HG03342 (cell line): ENCODE results near the gene PCSK6.
A peak's percentile ranks its signal among the peaks of the same experiment; 100 is the strongest.

Experiments
- ATAC-seq: cut with Tn5 transposase; IDR thresholded peaks from one replicate; pipeline ENCODE4 v1.9.1; 2021; ENCODE audit warnings: mild to moderate bottlenecking, moderate library complexity; ENCODE audit not compliant: unreplicated experiment

PCSK6 gene

DNA sequence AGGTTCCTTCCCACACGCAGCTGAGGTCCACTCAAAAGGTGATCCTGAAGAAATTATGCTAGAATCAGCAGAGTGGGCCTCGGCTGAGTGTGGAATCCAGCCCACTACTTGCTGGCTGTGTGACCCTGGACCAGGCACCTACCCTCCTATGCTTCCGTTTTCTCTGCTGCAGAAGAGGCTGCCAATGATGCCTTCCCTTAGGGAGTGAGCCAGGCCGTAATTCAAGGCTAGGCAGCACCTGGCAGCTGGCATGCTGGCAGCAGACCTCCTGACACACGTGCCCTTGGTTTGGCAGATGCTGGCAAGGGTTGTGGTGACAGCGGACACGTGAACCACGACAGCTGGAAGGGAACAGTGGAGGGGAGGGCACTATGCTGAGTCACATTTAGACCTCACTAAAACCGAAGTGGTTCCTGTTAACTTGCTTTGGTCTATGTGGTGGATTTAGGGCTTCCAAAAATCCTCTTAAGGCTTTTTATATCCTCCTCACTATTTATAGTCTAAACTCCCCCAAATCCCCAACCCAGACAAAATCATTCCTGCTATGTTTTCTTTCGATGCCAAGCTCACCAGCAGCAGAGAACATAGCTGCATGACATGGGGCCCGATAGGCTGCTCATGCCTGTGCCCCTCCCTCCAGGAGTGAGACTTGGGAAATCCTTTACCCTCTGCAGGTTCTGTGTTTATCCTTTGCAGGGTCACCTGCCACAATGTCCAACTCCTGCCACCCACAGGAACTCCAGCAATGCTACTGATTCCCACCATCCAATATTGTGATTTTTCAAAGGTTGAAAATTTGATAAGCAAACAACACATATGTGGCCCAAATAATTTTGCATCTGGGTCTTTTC is 10.6 kb upstream of the PCSK6 start:
- ATAC-seq: peak; percentile 56

DNA sequence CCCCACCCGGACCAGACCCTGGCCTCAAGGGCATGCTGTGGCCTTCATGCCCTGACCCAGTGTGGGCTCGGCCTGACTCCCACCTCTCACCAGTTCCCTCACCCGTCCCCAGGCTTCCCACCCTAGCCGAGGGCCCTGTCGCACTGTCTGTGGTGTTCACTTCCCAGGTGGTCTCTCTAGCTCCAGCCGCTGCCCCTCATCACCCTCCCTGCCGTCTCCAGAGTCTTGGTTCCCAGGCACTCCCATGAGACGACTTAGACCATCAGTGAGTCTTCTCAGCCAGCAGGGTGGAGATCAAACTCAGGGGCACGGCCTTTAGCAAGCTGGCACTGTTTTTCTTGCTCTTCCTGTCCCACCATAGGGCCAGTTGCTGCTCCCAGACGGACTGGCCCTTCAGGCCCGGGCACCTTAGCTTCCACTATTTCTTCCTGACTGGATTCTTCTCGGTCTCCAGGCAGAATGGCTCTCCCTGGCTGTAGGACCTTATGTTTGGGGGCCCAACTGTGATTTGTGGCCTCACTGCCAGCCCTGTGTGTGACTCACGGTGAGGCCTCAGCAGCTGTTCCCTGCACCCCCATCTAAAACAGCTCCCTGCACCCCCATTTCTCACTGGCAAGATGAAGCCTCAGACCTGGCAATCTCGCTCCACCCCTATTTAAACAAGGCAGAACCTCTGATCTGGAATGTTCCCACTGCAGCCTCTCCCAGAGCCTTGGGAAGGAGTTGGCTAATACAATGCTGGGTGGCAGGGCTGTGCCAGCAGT is 9.4 kb upstream of the PCSK6 start:
- ATAC-seq: no peak

DNA sequence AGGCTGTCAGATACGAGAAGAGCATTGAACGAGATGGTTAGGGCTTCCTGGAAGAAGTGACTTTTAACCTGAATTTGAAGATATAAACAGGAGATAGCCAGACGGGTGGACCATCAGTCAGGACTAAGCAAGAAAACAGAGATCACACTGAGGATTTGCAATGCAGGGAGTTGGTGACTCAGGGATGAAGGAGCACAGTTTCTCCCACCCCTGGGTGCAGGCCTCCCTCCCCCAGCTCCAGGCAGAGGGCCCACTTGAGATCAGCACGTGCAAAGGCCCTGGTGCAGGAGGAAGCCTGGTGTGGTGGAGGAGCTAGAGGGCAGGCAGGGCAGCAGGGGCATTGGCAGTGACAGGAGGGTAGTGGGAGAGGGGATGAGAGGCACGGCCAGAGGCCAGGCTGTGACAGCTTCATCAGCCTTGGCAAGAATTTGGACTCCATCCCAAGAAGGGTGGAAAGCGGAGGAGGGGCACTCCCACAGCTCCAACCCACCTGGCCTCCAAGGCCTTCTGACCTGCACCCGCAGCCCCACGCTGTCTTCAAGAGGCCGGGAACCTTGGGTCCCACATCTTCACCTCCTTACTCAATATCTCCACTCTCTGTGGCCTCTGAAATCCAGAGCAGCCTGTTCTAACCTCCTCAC is 8.7 kb upstream of the PCSK6 start:
- no peak for ATAC-seq

DNA sequence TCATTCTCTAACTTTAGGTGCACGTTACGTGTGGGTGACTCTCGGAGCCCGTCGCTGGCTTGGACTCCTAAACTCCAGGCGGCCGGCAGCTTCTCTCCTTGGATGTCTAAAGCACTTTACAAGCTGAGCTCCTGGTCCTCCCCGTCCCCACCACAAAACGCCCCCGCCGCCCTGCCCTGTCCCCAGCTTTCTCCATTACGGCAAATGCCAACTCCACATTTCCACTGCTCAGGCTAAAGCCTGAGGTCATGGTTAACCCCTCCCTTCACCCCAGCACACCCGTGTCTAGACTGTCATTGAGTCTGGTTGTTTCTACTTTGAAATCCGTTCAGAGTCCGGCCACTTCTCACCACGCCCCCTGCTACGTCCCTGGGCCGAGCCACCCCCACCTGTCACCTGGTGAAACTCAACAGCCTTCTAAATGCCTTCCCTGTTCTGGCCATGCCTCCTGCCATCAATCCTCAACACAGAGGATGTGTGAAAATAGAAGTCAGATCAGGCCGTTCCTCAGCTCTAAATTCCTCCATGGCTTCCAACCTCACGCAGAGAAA is 8.1 kb upstream of the PCSK6 start:
- no peak for ATAC-seq

DNA sequence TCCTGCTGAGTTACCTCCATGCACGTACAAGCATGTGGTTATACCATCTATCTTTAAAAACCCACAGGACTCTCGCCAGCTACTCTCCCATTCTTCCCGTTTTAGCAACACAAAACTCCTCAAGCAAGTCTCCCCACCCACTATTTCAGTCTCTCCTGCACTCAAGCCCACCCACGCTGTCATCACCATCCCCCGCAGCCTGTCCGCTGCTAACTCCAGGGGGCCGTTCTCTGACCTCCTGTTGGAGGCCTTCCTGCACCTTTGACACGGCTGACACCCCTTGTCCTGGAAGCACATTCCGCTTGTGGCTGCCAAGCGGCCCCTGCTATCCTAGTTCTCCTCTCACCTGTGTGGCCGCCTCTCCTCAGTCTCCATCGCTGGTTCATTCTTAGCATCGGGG is 7.5 kb upstream of the PCSK6 start:
- no peak for ATAC-seq

DNA sequence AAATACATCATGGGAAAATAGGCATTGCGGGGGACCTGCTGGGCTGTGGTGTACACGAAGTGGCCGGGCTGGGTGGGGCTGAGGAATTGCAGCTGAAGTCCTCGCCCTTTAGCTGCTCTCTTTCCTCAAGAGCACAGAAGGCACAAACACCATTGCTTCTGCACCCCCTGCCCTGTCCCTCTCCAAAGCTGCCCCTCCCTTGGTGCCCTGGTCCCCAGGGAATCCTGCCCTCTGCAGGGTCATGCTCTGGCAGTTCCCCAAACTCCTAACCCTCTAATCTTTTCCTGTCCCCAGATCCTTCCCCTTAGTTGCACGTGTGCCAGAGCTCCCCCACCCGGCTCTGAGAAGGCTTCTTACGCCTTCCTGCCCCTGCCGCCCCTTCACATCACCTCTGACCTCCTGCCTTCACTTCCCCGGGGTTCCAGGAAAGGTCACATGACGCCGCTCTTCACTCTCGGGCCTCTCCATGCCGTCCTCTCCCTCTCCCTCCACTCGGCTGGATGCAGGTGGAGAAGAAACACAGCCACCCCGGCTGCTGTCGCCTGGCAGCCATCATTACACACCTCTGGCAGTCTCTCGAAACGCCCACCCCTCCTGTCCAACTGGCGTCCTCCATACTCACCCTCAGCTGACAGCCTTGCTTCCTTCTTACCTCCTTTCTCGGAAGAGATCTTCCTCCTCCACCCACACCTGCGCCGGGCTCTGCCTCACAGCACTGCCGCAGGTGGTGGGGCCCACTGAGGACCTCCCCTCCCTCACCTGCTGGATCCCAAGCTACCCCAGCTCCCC is 6.9 kb upstream of the PCSK6 start:
- ATAC-seq: no peak

- no peak for ATAC-seq
Measured at GRCh38 chr15:101495334-101496197, 6.1 kb upstream of the PCSK6 start.

GRCh38 chr15:101494251-101494796 is 4.8 kb upstream of the PCSK6 start:
- ATAC-seq: no peak

- ATAC-seq: no peak
Measured at GRCh38 chr15:101492766-101493692, 3.5 kb upstream of the PCSK6 start.

GRCh38 chr15:101491734-101492640 is 2.5 kb upstream of the PCSK6 start:
- ATAC-seq: no peak

DNA sequence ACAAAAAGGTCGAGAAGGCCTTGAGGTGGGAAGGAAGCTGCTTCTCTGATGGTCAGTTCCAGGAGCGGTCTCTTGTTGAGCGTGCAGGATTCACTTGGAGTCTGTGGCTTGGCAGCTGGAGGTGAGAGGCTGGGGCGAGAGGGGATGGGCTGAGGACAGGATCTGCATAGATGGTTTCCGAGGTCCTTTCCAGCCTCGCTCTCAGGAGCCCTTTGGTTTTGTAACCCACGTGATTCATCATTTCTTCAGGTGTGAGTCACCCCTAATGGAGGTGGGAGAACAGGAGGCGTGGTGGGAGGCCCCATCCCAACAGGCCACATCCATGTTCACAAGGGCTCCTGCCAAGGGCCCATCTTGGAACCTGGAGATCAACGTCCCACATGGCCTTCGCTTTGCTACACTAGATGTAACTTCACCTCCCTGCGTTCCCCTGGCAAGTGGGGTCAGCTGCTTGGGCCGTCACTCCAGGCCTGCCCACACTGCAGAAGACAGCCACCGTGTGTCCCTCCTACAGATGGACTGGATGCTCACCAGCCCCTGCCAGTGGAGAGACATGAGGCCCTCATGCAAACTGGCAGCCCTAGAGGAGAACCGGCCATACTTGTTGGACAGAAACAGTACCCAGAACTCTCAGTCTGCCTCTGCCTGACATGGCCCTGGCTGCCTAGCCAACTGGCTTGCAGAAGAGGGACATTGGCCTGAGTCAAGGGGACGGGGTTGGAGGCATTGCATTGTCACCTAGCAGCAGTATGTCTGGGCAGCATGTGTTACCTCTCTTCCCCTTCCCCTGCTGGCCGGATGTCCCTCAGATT is 1.6 kb upstream of the PCSK6 start:
- ATAC-seq: no peak

DNA sequence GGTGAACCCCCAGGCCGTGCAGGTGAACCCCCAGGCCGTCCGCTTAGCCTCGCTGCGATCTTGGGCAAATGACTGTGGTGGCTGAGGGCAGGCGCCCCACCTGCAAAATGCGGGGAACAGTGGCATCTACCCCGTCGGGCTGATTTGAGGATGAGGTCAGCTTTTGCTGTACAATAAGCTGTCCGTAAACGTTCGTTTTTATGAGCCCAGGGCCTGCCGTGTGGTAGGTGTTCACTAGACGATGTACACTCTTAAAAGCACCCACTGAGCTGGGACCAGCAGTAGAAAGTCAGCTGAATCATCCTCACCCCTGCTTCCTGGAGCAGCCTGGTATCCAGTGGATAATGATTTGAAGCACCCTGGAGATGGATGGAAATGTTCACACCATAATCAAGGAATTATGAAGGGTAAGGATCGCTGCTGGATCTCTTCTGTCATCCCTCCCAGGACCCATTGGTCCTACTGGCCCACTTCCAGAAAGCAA is 943 bp upstream of the PCSK6 start:
- no peak for ATAC-seq

DNA sequence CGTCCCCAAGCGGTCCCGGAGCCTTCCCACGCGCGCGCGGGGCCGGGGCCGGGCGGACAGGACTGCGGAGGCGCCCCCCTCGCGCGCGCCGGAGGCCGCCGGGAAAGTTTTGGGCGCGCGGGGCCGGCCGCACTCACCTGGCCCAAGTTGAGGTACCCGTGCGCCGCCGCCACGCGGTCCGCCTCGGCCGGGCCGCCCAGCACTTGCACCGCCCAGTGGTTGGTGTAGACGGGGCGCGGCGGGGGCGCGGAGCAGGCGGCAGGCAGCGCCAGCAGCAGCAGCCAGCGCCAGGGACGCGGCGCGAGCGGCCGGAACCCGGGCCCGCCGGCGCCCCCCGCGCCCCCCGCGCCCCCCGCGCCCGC is 289 bp downstream of the PCSK6 start:
- ATAC-seq: no peak

DNA sequence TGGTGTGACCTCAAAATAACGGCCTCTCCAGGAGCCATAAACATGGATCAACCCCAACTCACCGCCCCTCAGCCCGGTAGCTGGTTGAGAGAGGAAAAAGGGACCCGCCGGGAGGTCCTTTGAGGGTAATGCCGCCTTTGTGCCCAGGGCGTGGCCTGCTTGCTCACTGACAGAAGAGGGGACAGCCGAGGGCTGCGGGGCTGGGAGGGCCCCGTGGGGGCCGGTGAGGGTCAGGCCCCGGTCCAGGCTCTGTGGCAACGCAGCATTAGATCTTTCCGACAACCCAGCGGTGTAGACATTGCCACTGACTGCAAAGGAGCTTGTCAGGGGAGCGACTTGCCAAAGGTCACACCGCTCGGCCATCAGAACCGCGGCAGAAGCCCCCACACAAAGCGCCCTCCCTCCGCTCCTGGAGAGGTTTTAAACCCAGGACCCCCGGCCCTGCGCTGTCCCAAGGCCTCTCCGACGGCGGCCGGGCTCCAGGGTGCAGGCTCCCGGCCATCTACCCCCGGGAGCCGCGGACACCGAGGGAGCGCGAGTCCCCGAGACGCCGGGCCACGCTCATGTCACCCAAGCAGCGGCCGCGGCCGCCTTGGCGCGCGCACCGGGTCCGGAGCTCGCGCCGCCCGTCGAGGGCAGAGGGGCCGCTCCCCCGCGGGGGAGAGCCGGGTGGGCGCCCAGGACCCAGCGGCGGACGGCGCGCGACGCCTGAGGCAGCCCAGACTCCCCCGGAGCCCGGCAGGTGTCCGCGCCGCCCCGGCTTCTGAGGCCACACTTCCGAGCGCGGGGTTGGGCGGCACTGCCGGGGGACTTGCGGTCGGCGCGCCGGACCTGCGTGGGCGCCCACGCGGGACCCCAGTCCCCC is 975 bp downstream of the PCSK6 start:
- no peak for ATAC-seq

DNA sequence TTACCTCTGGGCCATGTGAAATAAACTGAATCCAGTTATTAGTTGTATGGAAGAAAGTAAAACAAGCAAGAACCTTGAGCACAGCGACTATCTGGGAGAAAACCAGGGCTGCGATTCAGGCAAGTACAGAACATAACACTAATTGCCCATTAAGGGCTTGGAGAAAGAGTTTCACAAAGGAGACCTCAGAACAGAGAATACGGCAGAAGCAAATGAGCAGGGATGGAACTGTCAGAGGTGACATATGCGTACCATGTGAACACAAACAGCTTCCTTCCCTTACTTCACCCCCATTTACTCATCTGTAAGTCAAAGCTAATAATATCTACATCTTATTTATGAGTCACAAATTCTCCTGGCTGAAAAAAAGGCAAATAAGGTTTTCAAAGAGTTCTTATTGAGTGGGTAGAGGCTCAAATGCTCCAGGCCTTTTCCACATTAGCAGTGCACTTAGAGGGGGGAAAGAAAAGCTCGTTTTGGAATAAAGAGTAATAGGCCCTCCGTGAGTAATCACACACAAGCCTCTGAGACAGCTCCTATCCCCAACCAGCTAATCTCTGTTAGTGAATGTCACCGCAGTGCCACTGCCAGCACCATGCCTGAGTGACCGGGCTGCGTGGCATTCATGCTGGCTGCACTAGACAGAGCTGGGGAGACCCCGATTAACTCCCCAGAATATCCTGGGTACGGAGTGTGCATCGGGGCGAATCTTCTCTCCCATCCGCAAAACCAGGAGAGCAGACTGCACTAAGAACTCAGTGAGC is 2.6 kb downstream of the PCSK6 start:
- ATAC-seq: no peak
